Heart left ventricle (tissue), 13 donors: ENCODE data around the gene ZBTB7B.

Source experiments
- POLR2A ChIP-seq, 2 donors: fragments of 450-650 bp; IDR thresholded peaks; one replicate each; pipeline ENCODE4 v1.6.1; 2017; ENCODE audit warnings: antibody characterized with exemption in 2 of 2, mild to moderate bottlenecking in 2 of 2, moderate library complexity in 2 of 2
- TF ChIP-seq, protein P1 (sequence below), 12 donors: fragments of 200-600 bp; sonication (generic) in 4 of 12; IDR thresholded peaks; one replicate each; pipeline versions ENCODE4 v1.5.0 to v1.8.0; 2018 to 2022; ENCODE audit warnings: antibody characterized with exemption in 12 of 12, mild to moderate bottlenecking in 5 of 12
- donor health status: ischemic (EF 13 %, LVEDD 7.1; RV severe dilation, severe dysfunction).
- donor health status: DM: no; HTN: yes; CAD: no.
- donor health status: DM: no; HTN: no; CAD: no.
- donor health status: ischemic (EF 25% LVEDD 6.9; RV normal size, moderate dysfunction).
- donor health status: ischemic (EF 25% LVEDD 5.7; RV mildly dilated, moderate dysfunction).
- donor health status: ischemic (EF 35%, LVEDD 5.7; RV mildly dilated, moderate dysfunction).
- donor health status: nonischemic (EF 11% LVEDD 7.7; RV severe dilation, severe dysfunction).
- donor health status: DM: yes; HTN: yes; CAD: no.
- donor health status: PGD.
- donor health status: ischemic (EF 29% LVEDD 5.4; RV normal size, mild dysfunction).
- donor health status: nonischemic (EF 23%, LVEDD 6.1; RV moderate dilation, normal function).

DNA sequence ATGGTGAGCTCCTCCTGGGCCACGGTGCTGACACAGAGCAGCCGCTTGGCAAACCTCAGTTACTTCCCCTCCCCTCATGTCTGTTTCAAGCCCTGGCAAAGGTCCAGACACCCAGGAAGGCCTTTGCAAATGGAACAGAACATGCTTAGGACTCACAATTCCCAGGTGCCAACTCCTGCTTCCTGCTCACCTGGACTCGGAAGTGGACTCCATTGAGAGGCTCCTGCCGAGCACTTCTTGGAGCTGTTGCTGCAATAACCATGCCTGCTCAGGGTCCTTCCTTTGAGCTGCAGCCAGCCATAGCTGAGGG, 20.3 kb downstream of the ZBTB7B start:
- TF ChIP-seq, protein P1, sequence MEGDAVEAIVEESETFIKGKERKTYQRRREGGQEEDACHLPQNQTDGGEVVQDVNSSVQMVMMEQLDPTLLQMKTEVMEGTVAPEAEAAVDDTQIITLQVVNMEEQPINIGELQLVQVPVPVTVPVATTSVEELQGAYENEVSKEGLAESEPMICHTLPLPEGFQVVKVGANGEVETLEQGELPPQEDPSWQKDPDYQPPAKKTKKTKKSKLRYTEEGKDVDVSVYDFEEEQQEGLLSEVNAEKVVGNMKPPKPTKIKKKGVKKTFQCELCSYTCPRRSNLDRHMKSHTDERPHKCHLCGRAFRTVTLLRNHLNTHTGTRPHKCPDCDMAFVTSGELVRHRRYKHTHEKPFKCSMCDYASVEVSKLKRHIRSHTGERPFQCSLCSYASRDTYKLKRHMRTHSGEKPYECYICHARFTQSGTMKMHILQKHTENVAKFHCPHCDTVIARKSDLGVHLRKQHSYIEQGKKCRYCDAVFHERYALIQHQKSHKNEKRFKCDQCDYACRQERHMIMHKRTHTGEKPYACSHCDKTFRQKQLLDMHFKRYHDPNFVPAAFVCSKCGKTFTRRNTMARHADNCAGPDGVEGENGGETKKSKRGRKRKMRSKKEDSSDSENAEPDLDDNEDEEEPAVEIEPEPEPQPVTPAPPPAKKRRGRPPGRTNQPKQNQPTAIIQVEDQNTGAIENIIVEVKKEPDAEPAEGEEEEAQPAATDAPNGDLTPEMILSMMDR (IDR thresholded peaks at IDR 0.05), result no peak
- no peak for TF ChIP-seq POLR2A (IDR thresholded peaks at IDR 0.05)
